ENCODE measurements around the gene NDUFS6.
A peak's percentile ranks its signal among the peaks of the same experiment; 100 is the strongest.
"Not testable (repeated sequence)": the region's sequence is repeated elsewhere in the genome, so short reads cannot be mapped to it uniquely, and the experiment has no call there.

The NDUFS6 gene

DNA sequence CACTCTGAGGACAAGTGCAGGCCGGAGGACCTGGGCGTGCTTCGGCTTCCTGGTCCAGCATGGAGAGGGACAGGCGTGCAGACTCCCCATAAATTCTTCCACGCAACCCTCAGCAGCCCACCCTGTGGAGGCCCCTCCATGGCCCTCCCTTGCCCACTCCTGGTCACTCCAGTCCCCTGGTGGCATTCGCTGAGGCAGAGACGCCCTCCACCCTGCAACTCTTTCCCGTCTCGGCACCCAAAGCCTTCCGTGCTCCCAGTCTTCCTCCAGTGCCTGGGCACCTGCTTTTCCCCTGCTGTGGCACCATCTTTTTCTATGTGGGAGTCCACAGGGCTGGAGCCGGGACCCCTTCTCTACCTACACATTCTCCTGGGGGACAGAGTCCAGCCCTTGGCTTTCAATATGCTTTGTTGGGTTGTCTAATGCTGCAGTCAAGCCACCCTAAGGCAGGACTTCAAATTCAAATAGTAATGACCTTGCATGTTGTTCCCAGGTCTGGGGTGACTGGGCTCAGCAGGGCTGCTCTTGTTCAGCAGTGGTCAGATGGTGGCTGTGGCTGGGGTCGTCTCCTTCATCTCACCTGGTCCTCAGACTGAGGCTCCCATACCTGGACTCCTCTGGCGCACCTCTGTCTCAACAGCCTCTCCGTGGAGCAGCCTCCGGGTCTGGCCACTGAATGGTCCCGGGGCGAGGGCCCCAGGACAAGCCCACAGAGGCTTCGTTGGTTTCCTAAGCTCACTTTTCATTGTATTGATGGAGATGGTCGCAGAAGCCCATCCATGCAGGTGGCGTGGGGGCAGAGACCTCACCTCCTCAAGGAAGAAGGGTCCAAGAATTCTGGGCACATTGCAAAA is 16.8 kb upstream of the NDUFS6 start:
- DNase-seq, result no peak

- DNase-seq, result no peak
Observed at GRCh38 chr5:1785062-1785461, 16.1 kb upstream of the NDUFS6 start.

DNA sequence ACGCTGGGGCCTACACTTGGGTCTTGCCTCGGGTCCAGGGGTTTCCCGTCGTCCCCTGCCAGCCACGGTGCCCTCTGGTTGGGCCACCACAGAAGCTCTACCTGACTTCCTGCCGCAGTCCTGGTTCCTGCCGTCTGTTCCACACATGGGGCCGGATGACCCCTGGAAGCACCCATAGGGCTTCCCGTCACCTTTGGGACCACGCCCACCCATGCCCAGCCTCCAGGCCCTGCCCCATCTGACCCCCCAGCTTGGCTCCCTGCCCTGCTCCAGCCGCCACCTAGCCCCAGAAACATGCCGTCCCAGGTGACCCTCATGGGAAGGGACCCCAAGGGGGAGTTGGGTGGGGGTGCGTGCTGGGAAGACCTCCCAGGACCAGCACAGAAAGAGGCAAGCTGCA is 15.2 kb upstream of the NDUFS6 start:
- DNase-seq, result no peak

DNA sequence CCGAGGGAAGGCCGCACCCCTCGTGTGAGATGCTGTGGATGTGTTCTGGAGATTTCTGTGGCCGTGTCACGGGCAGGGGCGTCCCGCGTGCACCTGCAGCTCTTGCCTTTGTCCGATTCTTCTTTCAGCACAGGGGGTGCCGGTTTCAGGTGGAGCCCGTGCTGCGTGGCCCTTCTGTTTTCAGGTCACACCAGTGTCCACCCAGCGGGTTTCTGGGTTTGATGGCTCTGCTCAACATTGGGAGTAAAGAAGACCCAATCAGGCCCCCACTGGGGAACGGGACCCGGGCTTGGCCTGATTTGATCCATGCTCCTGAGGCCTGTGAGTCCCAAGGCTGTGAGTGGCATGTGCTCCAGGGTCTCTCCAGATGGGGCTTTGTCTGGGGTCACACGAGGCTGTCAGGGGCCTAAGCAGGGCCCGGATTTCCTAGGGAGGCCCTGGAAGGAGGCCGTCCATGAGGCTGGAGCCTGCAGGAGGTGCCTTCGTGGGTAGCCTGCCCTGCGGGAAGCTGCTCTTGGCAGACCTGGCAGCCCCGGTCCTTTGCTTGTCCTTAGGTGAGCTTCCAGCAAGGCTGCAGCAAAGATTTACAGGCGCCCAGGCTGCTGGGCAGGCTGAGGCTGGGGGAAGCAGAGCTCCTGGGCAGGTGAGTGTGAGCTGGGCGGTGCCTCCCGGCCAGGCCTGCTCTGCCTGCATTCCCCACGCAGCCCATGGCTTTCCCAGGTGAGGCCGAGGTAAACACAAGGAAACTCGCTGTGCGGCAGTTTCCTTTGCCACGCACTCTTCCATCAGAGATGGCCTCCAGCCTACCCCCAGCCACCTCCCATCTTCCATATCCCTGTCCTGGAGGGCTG is 14.4 kb upstream of the NDUFS6 start:
- DNase-seq, result no peak

DNA sequence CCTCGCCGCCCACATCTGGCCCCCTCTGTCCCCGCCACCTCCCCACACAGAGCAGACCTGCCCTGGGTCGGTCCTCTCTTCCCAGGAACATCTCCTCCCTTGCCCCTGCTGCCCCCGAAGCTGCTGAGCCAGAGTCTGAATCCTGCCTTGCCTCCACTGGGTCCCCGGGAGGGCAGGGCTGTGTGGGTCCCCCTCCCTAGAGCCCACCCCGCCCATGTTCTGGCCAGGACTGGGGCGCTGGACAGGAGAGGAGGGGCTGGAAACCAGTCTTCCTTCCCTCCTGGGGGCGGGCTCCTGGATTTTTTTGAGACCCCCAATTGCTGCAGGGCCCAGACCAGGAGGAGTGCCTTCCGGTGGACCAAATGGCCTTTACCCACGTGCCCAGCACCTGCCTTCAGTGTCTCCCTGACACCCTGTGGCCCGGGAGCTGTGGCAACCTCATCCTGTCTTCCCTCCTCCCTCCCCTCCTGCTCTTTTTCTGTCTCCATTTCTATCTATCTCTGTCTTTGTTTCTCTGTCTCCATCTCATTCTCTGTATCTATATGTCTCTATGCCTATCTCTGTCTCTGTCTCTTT is 13.6 kb upstream of the NDUFS6 start:
- no peak for DNase-seq

GRCh38 chr5:1788200-1788599 is 13.0 kb upstream of the NDUFS6 start:
- no peak for DNase-seq

- no peak for DNase-seq
Observed at GRCh38 chr5:1788828-1789227, 12.4 kb upstream of the NDUFS6 start.

GRCh38 chr5:1789438-1789833 is 11.8 kb upstream of the NDUFS6 start:
- peak; percentile 27 for DNase-seq

DNA sequence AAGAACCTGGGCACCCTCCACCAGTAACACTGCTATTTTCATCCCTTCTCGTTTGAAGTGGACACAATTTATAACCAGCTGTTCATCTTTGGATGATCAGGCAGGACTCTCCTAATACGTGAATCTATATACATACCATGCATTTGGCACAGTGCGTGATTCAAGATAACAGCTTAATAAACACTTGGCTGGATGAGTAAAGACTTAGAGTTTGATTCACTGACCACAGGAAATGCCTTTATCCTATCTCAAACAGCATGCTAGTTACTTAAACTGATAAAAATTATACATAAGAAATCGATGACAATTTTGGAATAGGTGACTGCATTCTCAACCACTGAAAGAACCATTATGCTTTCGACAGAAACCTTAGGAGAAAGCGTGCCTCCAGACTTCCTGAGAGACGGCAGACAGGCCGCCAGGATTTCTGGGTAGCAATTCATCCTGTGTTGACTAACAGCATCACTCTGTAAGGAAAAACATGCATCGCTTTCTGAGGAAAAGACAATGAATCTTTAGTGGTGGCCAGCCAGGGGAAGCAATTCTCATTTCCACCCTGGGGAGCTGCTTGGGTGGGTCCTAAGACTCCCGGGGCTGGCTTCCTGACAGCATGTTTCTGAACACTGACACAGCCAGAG is 11.3 kb upstream of the NDUFS6 start:
- no peak for DNase-seq

GRCh38 chr5:1791176-1791575 is 10.0 kb upstream of the NDUFS6 start:
- DNase-seq, result no peak

GRCh38 chr5:1792842-1793266 is 8.4 kb upstream of the NDUFS6 start:
- DNase-seq, result peak; percentile 95

- no peak for DNase-seq
Observed at GRCh38 chr5:1793301-1793740, 7.9 kb upstream of the NDUFS6 start.

DNA sequence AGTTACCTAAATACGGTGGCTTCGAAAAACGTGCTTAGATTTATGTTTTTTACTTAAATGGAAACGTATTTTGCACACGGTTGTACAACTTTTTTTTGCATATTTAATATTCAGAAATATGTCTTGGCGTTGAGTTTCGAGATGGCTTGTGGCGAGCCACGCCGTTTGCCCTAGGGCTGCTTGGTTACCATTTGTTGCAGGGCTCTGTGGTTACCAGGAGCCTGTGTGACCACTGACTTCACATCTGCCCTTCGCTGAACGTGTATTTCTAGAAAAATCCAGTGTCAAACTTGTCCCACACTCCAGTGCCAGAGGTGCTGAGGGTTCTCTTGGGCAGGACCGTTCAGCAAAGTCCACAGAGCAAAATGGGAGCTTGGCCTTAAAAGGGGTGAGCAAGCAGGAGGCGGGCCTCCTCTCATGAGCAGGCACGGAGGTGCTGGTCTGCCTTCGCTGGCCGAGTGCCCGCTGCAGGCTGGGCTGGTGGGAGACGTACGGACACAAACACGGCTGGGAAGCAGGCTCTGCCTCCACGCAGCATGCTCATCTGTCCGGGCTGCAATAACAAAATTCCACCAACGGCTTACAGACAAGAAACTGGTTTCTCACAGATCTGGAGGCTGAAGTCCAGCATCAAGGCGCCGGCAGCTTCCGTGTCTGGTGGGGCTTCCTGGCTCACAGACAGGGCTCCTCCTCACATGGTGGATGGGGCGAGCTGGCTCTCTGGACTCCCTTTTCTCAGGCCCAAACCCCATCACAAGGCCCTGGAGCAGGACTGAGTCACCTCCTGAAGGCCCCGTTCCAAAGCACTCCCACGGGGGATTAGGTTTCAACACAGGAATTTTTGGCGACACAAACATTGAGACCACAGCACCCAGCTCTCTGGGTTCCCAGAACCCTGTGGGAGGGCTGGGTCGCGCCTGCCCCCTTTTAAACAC is 7.0 kb upstream of the NDUFS6 start:
- DNase-seq, result no peak

- no peak for DNase-seq
Observed at GRCh38 chr5:1794901-1795290, 6.3 kb upstream of the NDUFS6 start.

- DNase-seq, result no peak
Observed at GRCh38 chr5:1795506-1795905, 5.7 kb upstream of the NDUFS6 start.

DNA sequence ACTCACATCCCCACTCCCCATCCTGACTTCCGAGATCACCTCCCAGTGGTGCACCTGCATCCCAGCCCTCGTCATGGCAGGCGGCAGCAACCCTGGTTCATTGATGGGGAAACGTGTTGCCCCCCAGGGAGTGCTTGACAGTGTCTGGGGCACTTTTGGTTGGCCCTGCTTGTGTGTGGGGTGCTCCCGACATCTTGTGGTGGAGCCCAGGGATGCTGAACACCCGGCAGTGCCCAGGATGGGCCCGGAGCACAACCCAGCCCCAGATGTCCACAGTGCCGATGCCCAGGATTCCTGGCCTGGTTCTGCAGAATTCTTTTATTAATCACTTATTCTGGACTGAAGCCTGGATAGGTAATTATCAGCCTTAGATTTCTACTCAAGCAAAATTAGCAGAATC is 5.3 kb upstream of the NDUFS6 start:
- no peak for DNase-seq

- no peak for DNase-seq
Observed at GRCh38 chr5:1796371-1797102, 4.7 kb upstream of the NDUFS6 start.

- DNase-seq, result no peak
Observed at GRCh38 chr5:1797103-1797800, 4.0 kb upstream of the NDUFS6 start.

DNA sequence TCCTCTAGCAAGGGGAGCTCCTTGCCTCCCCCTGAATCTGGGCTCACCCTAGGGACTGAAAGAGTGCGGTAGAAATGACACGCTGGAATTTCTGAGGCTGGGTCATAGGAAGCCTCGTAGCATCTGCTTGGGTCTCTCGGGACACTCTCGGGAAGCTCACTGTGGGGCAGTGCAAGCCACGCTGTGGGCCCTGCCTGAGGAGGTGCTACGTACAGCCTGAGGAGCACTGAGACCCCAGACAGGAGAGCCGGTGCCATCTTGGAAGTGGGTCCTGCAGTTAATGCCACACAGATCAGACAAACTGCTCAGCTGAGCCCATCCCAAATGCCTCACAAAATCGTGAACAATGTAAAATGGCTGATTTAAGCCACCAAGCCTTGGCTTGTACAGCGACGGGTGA is 3.4 kb upstream of the NDUFS6 start:
- DNase-seq, result no peak

DNA sequence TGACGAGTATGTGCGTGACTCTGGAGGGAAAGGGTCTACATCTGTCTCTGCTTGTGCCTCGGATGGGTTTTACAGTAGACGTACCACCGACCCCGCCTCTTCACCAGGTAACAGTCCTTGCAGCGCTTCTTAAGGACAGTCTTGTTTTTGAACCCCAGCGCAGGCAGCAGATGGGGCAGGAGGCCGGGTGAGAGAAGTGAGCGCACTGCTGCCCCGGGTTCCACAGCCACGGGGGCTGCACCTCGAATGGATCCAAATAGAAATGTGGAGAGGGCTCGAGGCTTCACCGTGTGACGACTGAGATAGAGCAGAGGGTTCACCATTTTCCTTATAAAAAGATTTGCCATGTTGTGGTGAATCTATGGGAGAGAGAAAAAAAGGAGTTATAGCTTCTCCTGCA is 2.6 kb upstream of the NDUFS6 start:
- not testable (repeated sequence) for DNase-seq
